HFF-Myc (cell line): ENCODE measurements around the gene SCMH1.

Source experiments
- DNase-seq: peaks from one replicate; pipeline ENCODE4 v3.0.0-alpha.2; 2011; ENCODE audit warnings: low read depth; ENCODE audit errors: extremely low read depth
- H3K4me3 ChIP-seq: replicated peaks from 2 replicates; pipeline ENCODE4 v1.5.1; 2011; ENCODE audit warnings: low read depth, mild to moderate bottlenecking, control low read depth, low read length
- CTCF ChIP-seq: IDR thresholded peaks from 2 replicates; pipeline ENCODE4 v1.5.1; 2012; ENCODE audit warnings: mild to moderate bottlenecking, low read depth, low read length, control low read depth; ENCODE audit errors: missing control alignments

SCMH1 gene

GRCh38 chr1:41101950-41102607 lies 140.0 kb downstream of the SCMH1 start:
- TF ChIP-seq CTCF = no peak
- peak; percentile 93 for DNase-seq
- no peak overlapping the region for H3K4me3 ChIP-seq

DNA sequence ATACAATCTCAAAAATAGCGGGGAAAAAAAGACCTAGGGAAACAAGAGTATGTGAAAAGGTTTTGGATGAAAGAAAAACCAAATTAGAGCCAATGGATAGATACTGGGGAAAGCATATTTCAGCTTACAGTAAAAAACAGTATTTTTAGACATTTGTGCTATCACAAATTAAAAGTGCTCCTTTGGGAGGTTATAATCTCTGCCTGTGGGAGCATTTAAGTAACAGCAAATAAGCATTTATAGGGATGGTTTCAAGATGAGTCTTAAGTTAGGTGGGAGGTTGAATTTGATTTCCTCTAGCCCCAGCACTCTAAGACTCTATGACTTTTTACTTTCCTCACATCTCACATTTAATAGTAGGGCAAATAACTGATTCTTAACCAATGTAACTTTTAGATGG lies 141.0 kb downstream of the SCMH1 start:
- TF ChIP-seq CTCF = no peak
- DNase-seq = no peak

DNA sequence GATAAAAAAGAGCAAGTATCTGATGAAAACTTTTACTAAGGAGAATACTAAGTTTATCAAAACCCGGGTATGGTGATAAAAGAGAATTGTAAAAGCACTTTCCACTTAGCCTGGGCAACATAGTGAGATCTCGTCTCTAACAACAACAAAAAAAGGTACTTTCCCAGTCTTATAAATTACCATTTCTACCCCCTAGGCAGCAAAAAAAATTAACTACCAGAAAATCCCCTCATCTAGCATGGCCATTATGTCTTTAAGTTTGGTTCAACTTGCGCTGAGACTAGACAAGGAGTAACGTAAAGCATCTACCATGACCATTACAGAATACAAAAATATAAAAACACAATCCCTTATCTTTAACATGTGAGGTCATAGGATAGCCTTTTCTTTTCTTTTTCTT lies 141.9 kb downstream of the SCMH1 start:
- H3K4me3 ChIP-seq = no peak overlapping the region
- TF ChIP-seq CTCF = no peak
- no peak for DNase-seq

More for the DNA sequence above, 141.0 kb downstream of the SCMH1 start:
- H3K4me3 ChIP-seq = no peak overlapping the region

DNA sequence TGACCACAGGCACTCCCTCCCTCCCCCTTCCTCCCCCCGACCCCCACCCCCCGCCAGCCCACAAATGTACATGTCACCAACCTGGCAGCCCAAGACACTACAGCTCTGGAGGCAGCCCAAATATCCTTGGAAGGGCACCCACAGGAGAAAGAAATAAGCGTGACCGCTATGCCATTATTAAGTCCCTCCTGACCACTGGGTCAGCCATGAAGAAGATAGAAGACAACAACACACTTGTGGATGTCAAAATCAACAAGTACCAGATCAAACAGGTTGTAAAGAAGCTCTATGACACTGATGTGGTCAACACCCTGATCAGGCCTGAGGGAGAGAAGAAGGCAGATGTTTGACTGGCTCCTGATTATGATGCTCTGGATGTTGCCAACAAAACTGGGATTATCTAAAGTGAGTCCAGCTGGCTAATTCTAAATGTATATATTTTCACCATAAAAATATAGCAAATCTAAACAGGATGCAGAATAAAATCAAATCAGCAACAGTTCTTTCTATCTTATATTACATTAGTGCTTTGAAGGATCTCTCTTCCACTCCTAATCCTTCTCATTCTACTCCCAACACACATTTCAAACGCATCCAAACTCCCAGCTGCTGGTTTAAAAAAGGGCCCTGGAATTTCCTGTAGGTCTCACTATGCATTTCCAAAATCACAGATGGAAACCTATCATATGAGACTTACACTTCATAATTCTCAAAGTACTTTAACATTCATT lies 143.2 kb downstream of the SCMH1 start:
- H3K4me3 ChIP-seq = no peak overlapping the region
- DNase-seq = no peak
- no peak for TF ChIP-seq CTCF

GRCh38 chr1:41097105-41097504 lies 145.0 kb downstream of the SCMH1 start:
- no peak overlapping the region for H3K4me3 ChIP-seq
- DNase-seq = no peak
- no peak for TF ChIP-seq CTCF

DNA sequence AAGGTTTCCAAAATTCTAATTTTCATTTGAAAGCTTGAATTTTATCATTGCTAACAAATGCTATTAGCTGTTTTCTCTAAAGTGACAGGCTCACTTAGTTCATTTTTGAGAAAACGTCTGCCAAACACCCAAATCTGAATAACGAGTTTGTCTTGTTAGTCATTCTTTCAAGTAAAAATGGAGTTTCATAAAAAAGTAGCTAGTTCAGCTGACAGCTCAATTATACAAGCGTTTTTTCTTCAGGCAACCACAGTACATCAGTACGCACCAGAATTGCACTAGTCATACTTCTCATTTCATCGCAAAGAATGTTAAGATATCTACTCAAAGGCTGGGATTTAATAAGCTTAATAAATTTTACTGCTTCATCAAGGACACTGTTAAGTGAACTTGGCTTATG lies 148.3 kb downstream of the SCMH1 start:
- DNase-seq = no peak
- TF ChIP-seq CTCF = no peak
- no peak overlapping the region for H3K4me3 ChIP-seq
